Measurements from ENCODE around the gene USP5.
A peak's percentile ranks its signal among the peaks of the same experiment; 100 is the strongest.
"Not testable (repeated sequence)": the region's sequence is repeated elsewhere in the genome, so short reads cannot be mapped to it uniquely, and the experiment has no call there.

The USP5 gene

GRCh38 chr12:6867413-6868210 lies 15.7 kb downstream of the USP5 start, which contains the start of gene TPI1:
TSS of gene TPI1 (plus strand) at chr12:6867531. CDS start at chr12:6867567, 36 bp downstream.
- DNase-seq, result peak; percentile 91

- no peak for DNase-seq
Observed at GRCh38 chr12:6868211-6869048, 16.5 kb downstream of the USP5 start.

GRCh38 chr12:6869049-6870021 lies 17.4 kb downstream of the USP5 start:
- peak; percentile 88 for DNase-seq

DNA sequence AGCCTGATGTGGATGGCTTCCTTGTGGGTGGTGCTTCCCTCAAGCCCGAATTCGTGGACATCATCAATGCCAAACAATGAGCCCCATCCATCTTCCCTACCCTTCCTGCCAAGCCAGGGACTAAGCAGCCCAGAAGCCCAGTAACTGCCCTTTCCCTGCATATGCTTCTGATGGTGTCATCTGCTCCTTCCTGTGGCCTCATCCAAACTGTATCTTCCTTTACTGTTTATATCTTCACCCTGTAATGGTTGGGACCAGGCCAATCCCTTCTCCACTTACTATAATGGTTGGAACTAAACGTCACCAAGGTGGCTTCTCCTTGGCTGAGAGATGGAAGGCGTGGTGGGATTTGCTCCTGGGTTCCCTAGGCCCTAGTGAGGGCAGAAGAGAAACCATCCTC lies 18.4 kb downstream of the USP5 start:
- not testable (repeated sequence) for DNase-seq

DNA sequence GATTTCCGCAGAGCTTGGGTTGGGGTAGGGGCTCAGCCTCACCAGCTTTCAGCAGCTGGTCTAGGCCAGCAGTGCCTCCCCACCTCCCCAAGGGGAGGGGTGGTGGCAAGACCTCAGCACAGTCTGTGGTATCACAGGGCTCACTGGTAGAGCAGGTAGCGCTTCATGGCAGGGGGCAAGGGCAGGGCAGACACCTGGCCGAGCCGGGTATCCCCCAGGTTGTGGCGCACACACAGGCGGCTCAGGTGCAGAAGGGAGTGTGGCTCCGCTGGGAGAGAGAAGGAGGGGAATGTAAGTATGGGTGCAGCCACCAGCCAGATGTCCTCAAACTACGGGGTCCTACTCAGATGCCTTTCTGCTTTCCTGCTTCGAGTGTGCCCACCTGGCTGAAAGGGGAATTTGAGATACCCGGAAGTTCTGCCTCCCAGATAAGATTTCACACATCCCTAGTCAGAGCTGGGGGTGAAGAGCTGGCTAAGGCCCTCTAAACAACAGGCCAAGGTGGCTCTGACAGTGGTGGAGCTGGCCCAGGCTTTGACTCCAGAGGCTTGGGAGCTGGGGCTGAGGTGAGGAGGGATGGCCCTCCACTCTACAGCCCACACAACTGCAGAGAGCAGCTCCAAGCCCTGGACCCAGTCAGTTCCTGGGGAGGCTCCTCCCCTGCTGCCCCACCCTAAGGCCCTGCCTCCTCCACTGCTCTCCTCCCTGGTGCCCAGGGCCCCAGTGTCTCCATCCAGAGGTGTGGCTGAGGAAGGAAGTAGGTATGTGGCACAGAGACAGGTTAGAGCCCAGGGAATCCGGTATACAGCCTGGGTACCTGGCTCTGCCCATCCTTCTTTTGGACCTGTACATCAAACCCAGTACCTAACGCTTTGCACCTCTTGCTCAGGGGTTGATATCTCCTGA lies 19.4 kb downstream of the USP5 start:
- peak; percentile 53 for DNase-seq

- DNase-seq, result peak; percentile 86
Observed at GRCh38 chr12:6872073-6873048, 20.4 kb downstream of the USP5 start.

- DNase-seq, result peak; percentile 100
Observed at GRCh38 chr12:6873094-6874014, 21.4 kb downstream of the USP5 start, which contains the start of gene SPSB2. TSS of gene SPSB2 (minus strand) at chr12:6873303. CDS start at chr12:6872901, 402 bp downstream.

GRCh38 chr12:6874015-6874368 lies 22.0 kb downstream of the USP5 start:
- not testable (repeated sequence) for DNase-seq

DNA sequence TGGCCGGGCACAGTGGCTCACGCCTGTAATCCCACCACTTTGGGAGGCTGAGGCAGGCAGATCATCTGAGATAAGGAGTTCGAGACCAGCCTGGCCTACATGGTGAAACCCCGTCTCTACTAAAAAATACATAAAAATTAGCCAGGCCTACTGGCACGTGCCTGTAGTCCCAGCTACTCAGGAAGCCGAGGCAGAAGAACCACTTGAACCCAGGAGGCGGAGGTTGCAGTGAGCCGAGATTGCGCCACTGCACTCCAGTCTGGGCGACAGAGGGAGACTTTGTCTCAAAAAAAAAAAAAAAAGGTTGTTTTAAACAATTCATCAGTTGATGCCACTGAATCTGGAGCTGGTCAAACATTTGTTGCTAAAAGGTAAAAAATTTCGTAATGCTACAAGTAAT lies 27.9 kb downstream of the USP5 start:
- not testable (repeated sequence) for DNase-seq

GRCh38 chr12:6883252-6883651 lies 31.3 kb downstream of the USP5 start:
- no peak for DNase-seq

- DNase-seq, result no peak
Observed at GRCh38 chr12:6883683-6884082, 31.7 kb downstream of the USP5 start.

GRCh38 chr12:6884539-6884938 lies 32.6 kb downstream of the USP5 start:
- DNase-seq, result no peak

DNA sequence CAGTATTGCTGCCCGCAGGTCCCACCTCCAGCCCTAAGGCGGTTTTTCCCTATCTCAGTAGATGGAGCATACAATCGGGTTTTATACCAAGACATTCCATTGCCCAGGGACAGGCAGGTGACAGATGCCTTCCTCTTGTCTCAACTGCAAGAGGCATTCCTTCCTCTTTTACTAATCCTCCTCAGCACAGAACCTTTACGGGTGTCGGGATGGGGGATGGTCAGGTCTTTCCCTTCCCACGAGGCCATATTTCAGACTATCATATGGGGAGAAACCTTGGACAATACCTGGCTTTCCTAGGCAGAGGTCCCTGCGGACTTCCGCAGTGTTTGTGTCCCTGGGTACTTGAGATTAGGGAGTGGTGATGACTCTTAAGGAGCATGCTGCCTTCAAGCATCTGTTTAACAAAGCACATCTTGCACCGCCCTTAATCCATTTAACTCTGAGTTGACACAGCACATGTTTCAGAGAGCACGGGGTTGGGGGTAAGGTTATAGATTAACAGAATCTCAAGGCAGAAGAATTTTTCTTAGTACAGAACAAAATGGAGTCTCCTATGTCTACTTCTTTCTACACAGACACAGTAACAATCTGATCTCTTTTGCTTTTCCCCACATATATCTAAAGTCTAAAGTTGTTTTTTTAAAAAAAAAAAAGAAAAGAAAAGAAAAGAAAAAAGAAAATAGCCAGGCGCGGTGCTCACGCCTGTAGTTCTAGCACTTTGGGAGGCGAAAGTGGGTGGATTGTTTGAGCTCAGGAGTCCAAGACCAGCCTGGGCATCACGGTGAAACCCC lies 34.5 kb downstream of the USP5 start:
- DNase-seq, result not testable (repeated sequence)

DNA sequence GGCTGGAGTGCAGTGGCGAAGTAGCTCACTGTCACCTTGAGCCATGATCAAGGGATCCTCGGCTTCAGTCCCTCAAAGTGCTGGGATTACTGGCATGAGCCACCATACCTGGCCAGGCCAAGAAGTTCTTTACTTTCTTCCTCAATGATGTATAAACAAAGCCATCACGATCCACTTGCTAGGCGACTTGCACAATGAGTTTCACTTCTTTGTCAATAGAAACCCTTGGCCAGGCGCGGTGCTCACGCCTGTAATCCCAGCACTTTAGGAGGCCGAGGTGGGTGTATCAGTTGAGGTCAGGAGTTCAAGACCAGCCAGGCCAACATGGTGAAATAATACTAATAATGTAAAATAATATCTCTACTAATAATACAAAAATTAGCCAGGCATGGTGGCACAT lies 35.5 kb downstream of the USP5 start:
- no peak for DNase-seq

DNA sequence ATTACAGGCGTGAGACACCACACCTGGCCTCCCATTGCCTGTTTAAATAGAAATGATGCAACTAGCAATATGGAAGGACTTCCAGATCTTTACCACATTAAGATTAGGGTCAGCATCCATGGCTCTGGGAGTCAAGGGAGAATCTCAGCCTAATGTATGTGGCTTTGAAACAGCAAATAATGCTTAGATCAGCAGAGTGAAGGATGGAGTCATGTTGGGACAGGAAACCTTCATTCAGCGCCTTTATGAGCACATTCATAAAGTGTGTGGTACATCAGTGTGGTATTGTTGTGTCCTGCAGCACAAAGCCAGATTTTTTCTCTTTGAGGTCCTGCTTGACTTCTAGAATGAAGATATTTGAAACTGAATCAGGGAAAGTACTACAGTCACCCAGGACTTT lies 36.4 kb downstream of the USP5 start:
- no peak for DNase-seq

DNA sequence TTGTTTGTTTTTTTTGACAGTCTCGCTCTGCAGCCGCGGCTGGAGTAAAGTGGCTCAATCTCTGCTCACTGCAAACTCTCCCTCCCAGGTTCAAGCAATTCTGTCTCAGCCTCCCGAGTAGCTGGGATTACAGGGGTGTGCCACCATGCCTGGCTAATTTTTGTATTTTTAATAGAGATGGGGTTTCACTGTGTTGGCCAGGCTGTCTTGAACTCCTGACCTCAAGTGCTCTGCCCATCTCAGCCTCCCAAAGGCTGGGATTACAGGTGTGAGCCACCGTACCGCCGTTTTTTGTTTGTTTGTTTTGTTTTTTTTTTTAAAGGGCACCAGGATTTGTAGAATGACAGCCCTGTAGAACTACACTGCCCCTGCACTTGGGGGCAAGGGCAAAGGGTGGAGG lies 36.8 kb downstream of the USP5 start:
- DNase-seq, result not testable (repeated sequence)

- not testable (repeated sequence) for DNase-seq
Observed at GRCh38 chr12:6889775-6890573, 38.0 kb downstream of the USP5 start.
